Measurements from ENCODE around the gene LIN28A. TPM values are rescaled to one million over a fixed set of nuclear protein-coding genes. Genes with fewer than 3 reads are reported as not detected.

The LIN28A gene
- total and polyA plus RNA-seq, 10 of the 15 experiments (the other 5 are each of a cell fraction or from before 2014, with no cell fraction given), result 0.13 to 0.59 (median 0.30) TPM; not detected in 7

DNA sequence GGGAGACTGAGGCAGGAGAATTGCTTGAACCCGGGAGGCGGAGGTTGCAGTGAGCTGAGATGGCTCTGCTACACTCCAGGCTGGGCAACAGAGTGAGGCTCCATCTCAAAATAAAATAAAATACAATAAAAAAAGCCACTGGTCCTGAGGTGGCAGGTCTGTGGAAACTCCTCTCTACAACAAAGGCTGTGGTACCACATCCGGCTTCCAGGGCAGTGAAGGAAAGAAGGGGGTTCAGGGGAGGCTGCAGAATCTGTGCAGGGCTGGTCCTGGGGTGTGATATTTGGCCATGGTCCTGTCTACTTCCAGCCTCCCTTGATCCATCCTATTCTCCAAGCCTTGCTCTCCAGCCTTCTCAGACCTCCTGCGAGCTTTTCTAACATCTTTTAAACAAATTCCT lies 37.3 kb upstream of the LIN28A start:
- no peaks in the 10 kb centered on the region for H4K20me1 ChIP-seq (ENCODE audit: control insufficient read depth, insufficient read depth)
- DNase-seq (ENCODE audit: low read depth, low spot score), result no peak
- no peak overlapping the region for H3K27ac ChIP-seq (ENCODE audit: control insufficient read depth, insufficient read depth)
- no peak overlapping the region for H3K4me3 ChIP-seq
- H3K4me1 ChIP-seq (ENCODE audit: control insufficient read depth, insufficient read depth, low read length), result peaks cover 16% of the 10 kb centered on the region
- RAD21 ChIA-PET (ENCODE audit: unreplicated experiment), result interaction anchor here (0.5 to 1.9 kb wide), 5 partner anchors 9 to 89 kb away, joined by 3 to 4 read pairs (median 3); no protein-coding TSS in a partner anchor
- H3K79me2 ChIP-seq (ENCODE audit: control insufficient read depth, insufficient read depth, low read length), result no peaks in the 10 kb centered on the region
- SMC1A ChIA-PET (ENCODE audit: uncharacterized antibody, unreplicated experiment), result interaction anchor here (1.0 to 2.4 kb wide), 7 partner anchors 9 to 88 kb away, joined by 3 to 9 read pairs (median 4); no protein-coding TSS in a partner anchor
- TF ChIP-seq, protein P1, sequence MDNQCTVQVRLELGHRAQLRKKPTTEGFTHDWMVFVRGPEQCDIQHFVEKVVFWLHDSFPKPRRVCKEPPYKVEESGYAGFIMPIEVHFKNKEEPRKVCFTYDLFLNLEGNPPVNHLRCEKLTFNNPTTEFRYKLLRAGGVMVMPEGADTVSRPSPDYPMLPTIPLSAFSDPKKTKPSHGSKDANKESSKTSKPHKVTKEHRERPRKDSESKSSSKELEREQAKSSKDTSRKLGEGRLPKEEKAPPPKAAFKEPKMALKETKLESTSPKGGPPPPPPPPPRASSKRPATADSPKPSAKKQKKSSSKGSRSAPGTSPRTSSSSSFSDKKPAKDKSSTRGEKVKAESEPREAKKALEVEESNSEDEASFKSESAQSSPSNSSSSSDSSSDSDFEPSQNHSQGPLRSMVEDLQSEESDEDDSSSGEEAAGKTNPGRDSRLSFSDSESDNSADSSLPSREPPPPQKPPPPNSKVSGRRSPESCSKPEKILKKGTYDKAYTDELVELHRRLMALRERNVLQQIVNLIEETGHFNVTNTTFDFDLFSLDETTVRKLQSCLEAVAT (IDR thresholded peaks at IDR 0.05), result no peak
- TF ChIP-seq, protein P2, sequence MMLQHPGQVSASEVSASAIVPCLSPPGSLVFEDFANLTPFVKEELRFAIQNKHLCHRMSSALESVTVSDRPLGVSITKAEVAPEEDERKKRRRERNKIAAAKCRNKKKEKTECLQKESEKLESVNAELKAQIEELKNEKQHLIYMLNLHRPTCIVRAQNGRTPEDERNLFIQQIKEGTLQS (IDR thresholded peaks at IDR 0.05; ENCODE audit: borderline replicate concordance, extremely low read depth, low read depth, low read length), result no peak
- TF ChIP-seq ETV6 (conservative IDR thresholded peaks at IDR 0.05 in 1 of 2, IDR thresholded peaks at IDR 0.05 in 1 of 2; ENCODE audit: borderline replicate concordance in 1 of 2, low read depth in 1 of 2), result no peak
- intact Hi-C loops (cut with micrococcal nuclease; ENCODE audit: unreplicated experiment) (no loop called here), in situ Hi-C loops (cut with MboI) (no loop called here)
- no peak overlapping the region for H3K9ac ChIP-seq (ENCODE audit: control insufficient read depth, insufficient read depth, low read length)
- no peak for FAIRE-seq
- no peak overlapping the region for H2AFZ ChIP-seq (ENCODE audit: control insufficient read depth, low read depth, low read length)
- no peak overlapping the region for H3K4me2 ChIP-seq (ENCODE audit: control insufficient read depth, insufficient read depth)
- POLR2A ChIA-PET, result interaction anchor here (0.5 to 0.6 kb wide), 2 partner anchors 17 to 1022 kb away, joined by 3 read pairs; no protein-coding TSS in a partner anchor
- no TSS peak for BruUV-seq (replicated peaks)
- no peaks in the 10 kb centered on the region for H3K27me3 ChIP-seq (replicated peaks in 1 of 2; ENCODE audit: control insufficient read depth in 2 of 2, insufficient read depth in 2 of 2, low read length in 1 of 2)
- CTCF ChIA-PET, result interaction anchor here (1.0 to 5.0 kb wide), 9 partner anchors 9 to 139 kb away, joined by 3 to 40 read pairs (median 5); partner anchors contain the start of genes CEP85 and SH3BGRL3
- WGBS (ENCODE audit: insufficient coverage, insufficient replicate concordance, low lambda C conversion rate, missing lambda C conversion rate), result 22% methylated on average over 4 of the region's 4 CpGs
- H3K9me3 ChIP-seq (replicated peaks; ENCODE audit: control insufficient read depth, insufficient read depth, low read length), result no peaks in the 10 kb centered on the region; the same call in 2 of the 3 replicates
- H3K36me3 ChIP-seq (ENCODE audit: control insufficient read depth in 2 of 2, insufficient read depth in 2 of 2, low read length in 1 of 2), result no peaks in the 10 kb centered on the region
- ATAC-seq, result peak; percentile 53
